Endothelial cell of umbilical vein (primary cell): ENCODE results near the gene METTL16. TPM values are rescaled to one million over a fixed set of nuclear protein-coding genes. Genes with fewer than 3 reads are reported as not detected.
"Not testable (repeated sequence)": the region's sequence is repeated elsewhere in the genome, so short reads cannot be mapped to it uniquely, and the experiment has no call there.

ENCODE experiments used
- BruUV-seq: library from RNA; stranded (reverse); fragments of 400-500 nt; replicated peaks from 2 replicates; lab custom pipeline; 2021; lab: Mats Ljungman, UMichigan
- CTCF ChIA-PET: fragments of 300-600, 350-600 bp; sonication (Branson Sonifier 250); formaldehyde crosslinking; loops from one replicate; lab custom pipeline; 2021; ENCODE audit warnings: antibody characterized with exemption, inconsistent platforms; lab: Charles Lee
- POLR2A ChIA-PET: fragments of 300-600, 350-600 bp; sonication (Branson Sonifier 250); formaldehyde crosslinking; loops from one replicate; lab custom pipeline; 2021; ENCODE audit warnings: antibody characterized with exemption, inconsistent platforms; lab: Charles Lee
- DNase-seq: peaks from one replicate; pipeline ENCODE4 v3.0.0-alpha.2; 2011; ENCODE audit warnings: low read depth, low spot score
- FAIRE-seq: peaks from 2 replicates; lab custom pipeline; 2011; peaks lifted over from hg19 to GRCh38; lab: Jason Lieb, UNC
- H2AFZ ChIP-seq: 2 replicates; pipeline ENCODE4 v1.6.0; 2012; ENCODE audit warnings: low read depth, low read length, control low read depth, inconsistent platforms
- H3K27ac ChIP-seq: 2 replicates; pipeline ENCODE4 v1.5.1; 2011; ENCODE audit warnings: low read depth, mild to moderate bottlenecking, control low read depth, low read length, moderate library complexity; ENCODE audit not compliant: insufficient read depth
- H3K27me3 ChIP-seq, 2 experiments: 2 replicates each; pipeline versions ENCODE4 v1.6.0 to v1.6.1; 2011; ENCODE audit warnings: low read length in 2 of 2, mixed read lengths in 1 of 2; ENCODE audit not compliant: control insufficient read depth in 2 of 2, insufficient read depth in 2 of 2
- H3K36me3 ChIP-seq, 2 experiments: 2 replicates in 1 of 2; 3 replicates in 1 of 2; pipeline ENCODE4 v1.5.1; 2011; ENCODE audit warnings: low read length in 2 of 2, mild to moderate bottlenecking in 1 of 2, moderate library complexity in 1 of 2; ENCODE audit not compliant: control insufficient read depth in 2 of 2, insufficient read depth in 2 of 2; ENCODE audit errors: extremely low read depth in 1 of 2
- H3K4me1 ChIP-seq: 3 replicates; pipeline ENCODE4 v1.5.1; 2011; ENCODE audit warnings: mild to moderate bottlenecking, low read length; ENCODE audit not compliant: control insufficient read depth, insufficient read depth; ENCODE audit errors: extremely low read depth
- H3K4me2 ChIP-seq: 2 replicates; pipeline ENCODE4 v1.6.1; 2011; ENCODE audit warnings: low read length, control low read depth, mixed read lengths; ENCODE audit not compliant: insufficient read depth
- H3K4me3 ChIP-seq, 3 experiments: fragments of 200-600 bp in 1 of 3; sonication (generic), shearing (Covaris generic) in 1 of 3; replicated peaks in 1 of 3; 2 replicates each; pipeline ENCODE4 v1.5.1; 2011 to 2016; ENCODE audit warnings: control low read depth in 3 of 3, low read length in 3 of 3, mild to moderate bottlenecking in 2 of 3, inconsistent platforms in 1 of 3, low read depth in 1 of 3, moderate library complexity in 1 of 3; ENCODE audit not compliant: insufficient read depth in 1 of 3
- H3K79me2 ChIP-seq: 2 replicates; pipeline ENCODE4 v1.6.0; 2012; ENCODE audit warnings: low read length, inconsistent platforms; ENCODE audit not compliant: control insufficient read depth, insufficient read depth
- H3K9ac ChIP-seq: replicated peaks from 2 replicates; pipeline ENCODE3; 2011; ENCODE audit warnings: low read length, control low read depth; ENCODE audit not compliant: insufficient read depth; ENCODE audit errors: extremely low read depth
- H3K9me1 ChIP-seq: replicated peaks from 3 replicates; pipeline ENCODE4 v1.6.0; 2011; ENCODE audit warnings: mild to moderate bottlenecking, low read length; ENCODE audit not compliant: control insufficient read depth, insufficient read depth; ENCODE audit errors: extremely low read depth
- H3K9me3 ChIP-seq: replicated peaks from 2 replicates; pipeline ENCODE4 v1.5.1; 2012; ENCODE audit warnings: low read length, inconsistent platforms; ENCODE audit not compliant: control insufficient read depth, insufficient read depth
- H4K20me1 ChIP-seq: replicated peaks from 2 replicates; pipeline ENCODE3; 2011; ENCODE audit warnings: mild to moderate bottlenecking, low read length; ENCODE audit not compliant: control insufficient read depth, insufficient read depth; ENCODE audit errors: extremely low read depth
- EZH2 ChIP-seq: IDR thresholded peaks from 2 replicates; pipeline ENCODE4 v1.6.1; 2012; ENCODE audit warnings: borderline replicate concordance, low read depth, mild to moderate bottlenecking, moderate library complexity, low read length, inconsistent platforms; ENCODE audit not compliant: severe bottlenecking
- dilution Hi-C: fragments of 300-500 bp; cut with MboI; formaldehyde crosslinking; loops from one replicate; pipeline ENCODE4 v1.15.0; 2019; ENCODE audit warnings: low sequenced_read_pairs; ENCODE audit not compliant: extremely low pct_ligation_motif_present
- intact Hi-C: fragments of 100-400 bp; cut with micrococcal nuclease; formaldehyde crosslinking; loops from one replicate; pipeline ENCODE4 v1.10.0; 2022
- polyA plus RNA-seq, 4 experiments: library from polyadenylated mRNA; depleted of rRNA in 3 of 4; stranded (reverse) in 3 of 4; unstranded in 1 of 4; fragments of >200 nt; gene quantifications; 2 replicates each; pipeline versions ENCODE4 v1.2.1 to v1.2.3, GENCODE V29; 2011 to 2012; ENCODE audit warnings: missing spikeins in 1 of 4
- total RNA-seq: library from RNA; stranded (reverse); gene quantifications from 2 replicates; pipeline ENCODE4 v1.2.3, GENCODE V29; 2021

Gene METTL16
- total and polyA plus RNA-seq, 2 donors (not counting 3 experiments of a cell fraction or from before 2014, with no cell fraction given): 11.0 to 24.7 TPM

DNA sequence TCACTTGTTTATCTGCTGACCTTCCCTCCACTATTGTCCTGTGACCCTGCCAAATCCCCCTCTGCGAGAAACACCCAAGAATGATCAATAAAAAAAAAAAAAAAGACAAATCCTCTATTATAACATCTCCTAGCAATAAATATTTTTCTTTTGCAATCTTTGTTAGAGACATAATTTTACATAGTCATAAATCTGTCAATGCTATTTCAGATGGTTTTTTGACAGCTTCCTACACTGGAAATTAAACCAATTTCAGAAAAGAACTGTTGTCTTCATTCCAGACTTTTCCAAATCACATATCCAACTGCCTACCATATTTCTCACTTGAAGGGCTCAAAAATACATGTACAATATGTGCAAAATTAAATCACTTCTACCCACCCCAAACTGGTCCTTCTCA lies 3.7 kb downstream of the METTL16 start:
- H3K9me1 ChIP-seq: no peaks in the 10 kb centered on the region
- no peak overlapping the region for H2AFZ ChIP-seq
- no peak overlapping the region for H3K27ac ChIP-seq
- H3K9ac ChIP-seq: no peak overlapping the region
- H3K4me1 ChIP-seq: peaks cover 10% of the 10 kb centered on the region
- DNase-seq (no peak), FAIRE-seq (no peak)
- H4K20me1 ChIP-seq: no peaks in the 10 kb centered on the region
- H3K27me3 ChIP-seq: no peaks in the 10 kb centered on the region
- no peak overlapping the region for H3K4me3 ChIP-seq
- intact Hi-C loops: no loop called here
- dilution Hi-C loops: no loop called here
- H3K36me3 ChIP-seq: no peaks in the 10 kb centered on the region
- ChIA-PET CTCF (no interaction called here), POLR2A (no interaction called here)
- TF ChIP-seq EZH2: no peak
- BruUV-seq: no TSS peak
- H3K79me2 ChIP-seq: peaks cover 56% of the 10 kb centered on the region
- no peaks in the 10 kb centered on the region for H3K9me3 ChIP-seq
- no peak overlapping the region for H3K4me2 ChIP-seq

DNA sequence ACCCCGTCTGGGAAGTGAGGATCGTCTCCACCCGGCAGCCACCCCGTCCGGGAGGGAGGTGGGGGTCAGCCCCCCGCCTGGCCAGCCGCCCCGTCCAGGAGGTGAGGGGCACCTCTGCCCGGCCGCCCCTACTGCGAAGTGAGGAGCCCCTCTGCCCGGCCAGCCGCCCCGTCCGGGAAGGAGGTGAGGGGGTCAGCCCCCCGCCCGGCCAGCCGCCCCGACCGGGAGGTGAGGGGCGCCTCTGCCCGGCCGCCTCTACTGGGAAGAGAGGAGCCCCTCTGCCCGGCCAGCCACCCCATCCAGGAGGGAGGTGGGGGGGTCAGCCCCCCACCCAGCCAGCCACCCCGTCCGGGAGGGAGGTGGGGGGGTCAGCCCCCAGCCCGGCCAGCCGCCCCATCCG lies 4.7 kb downstream of the METTL16 start:
- H3K9me3 ChIP-seq, H3K27me3 ChIP-seq, H3K9ac ChIP-seq, FAIRE-seq, H3K36me3 ChIP-seq, dilution Hi-C loops, POLR2A ChIA-PET, H3K9me1 ChIP-seq, H3K4me2 ChIP-seq, H2AFZ ChIP-seq, H4K20me1 ChIP-seq, DNase-seq, intact Hi-C loops, CTCF ChIA-PET, BruUV-seq, H3K27ac ChIP-seq, H3K4me3 ChIP-seq: not testable (repeated sequence)
- Histone ChIP-seq H3K4me1 (peaks cover 10% of the 10 kb centered on the region), H3K79me2 (peaks cover 64% of the 10 kb centered on the region)
